GM19099 (cell line): ENCODE results near the gene TMEM154.

ENCODE experiments used
- POLR2A ChIP-seq: IDR thresholded peaks from 3 replicates; pipeline ENCODE4 v1.6.1; 2011; ENCODE audit warnings: low read depth; ENCODE audit not compliant: insufficient read length; ENCODE audit errors: extremely low read depth

TMEM154 gene, protein sequence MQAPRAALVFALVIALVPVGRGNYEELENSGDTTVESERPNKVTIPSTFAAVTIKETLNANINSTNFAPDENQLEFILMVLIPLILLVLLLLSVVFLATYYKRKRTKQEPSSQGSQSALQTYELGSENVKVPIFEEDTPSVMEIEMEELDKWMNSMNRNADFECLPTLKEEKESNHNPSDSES

DNA sequence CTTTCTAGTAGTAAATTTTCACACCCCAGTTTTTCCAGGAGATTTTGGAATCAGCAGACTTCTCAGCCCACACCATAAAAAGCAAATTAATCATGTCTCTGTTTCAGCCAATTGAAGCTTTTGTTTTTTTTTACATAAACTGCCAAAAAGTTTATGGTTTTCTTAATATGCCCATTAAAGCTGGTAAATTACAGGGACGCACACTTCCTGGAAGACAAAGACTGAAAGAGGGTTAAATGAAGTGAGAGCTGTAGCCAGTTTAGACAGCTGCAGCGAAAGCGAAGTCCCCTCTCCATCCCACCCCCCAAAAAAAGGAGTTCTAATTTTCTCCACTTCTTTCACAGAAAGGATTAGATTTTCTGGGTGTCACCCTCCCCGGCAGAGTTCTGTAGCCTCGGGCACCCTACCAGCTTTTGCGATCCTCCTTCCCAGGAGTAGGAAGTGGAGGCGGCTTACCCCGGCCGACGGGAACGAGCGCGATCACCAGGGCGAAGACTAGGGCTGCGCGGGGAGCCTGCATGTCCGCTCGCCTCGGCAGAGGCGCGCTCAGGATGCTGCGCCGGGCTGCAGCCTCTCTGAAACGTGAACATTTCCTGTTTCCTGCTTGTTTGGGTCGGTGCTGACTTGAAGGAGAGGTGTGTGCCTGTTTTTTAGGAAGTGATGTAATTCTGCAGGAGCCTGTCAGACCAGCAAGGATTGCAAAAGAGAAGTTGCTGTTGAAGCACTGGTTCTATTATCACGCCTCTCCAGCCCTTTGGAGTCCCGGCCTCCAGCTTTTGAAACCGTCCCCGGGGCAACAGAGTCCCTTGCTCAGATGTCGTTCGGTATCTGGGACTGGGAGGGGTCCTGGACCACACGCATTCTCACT is at the start of gene TMEM154:
Gene TMEM154, minus strand, starts transcription at position 584 of the 868 bp plus-strand sequence. Its CDS starts 64 bp downstream, at position 520.
- TF ChIP-seq POLR2A: peak; percentile 97

DNA sequence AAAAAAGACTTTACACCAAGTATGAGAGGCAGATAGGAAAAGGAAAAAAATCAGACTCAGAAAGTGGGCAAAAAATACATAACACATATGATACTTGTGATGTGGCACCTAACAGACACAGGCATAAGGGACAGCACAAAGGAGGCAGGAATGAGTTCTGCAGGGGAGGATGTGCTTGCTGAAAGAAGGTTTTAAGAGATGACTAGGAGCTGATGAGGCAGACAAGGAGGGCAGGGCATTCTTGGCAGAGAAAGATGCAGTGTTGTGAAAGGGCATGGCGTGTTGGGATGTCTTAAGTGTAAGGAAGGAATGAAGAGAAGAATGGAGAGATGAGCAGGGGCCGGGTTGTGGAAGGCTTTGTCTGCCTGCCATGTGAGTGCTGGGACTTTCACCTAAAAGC is 49.7 kb upstream of the TMEM154 start:
- TF ChIP-seq POLR2A: no peak

DNA sequence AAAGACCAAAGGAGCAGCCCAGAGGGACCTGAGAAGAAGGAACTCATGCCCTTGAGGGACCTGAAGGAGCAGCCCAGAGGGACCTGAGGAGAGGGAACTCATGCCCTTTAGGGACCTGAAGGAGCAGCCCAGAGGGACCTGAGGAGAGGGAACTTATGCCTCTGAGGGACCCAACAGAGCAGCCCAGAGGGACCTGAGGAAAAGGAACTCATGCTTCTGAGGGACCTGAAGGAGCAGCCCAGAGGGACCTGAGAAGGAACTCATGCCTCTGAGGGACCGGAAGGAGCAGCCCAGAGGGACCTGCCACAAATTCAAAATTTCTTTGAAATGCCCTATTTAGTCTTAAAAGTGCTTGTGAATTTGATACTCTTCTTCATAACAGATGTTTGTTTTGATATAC is 48.5 kb upstream of the TMEM154 start:
- TF ChIP-seq POLR2A: no peak

GRCh38 chr4:152727784-152728183 is 48.0 kb upstream of the TMEM154 start:
- no peak for TF ChIP-seq POLR2A

DNA sequence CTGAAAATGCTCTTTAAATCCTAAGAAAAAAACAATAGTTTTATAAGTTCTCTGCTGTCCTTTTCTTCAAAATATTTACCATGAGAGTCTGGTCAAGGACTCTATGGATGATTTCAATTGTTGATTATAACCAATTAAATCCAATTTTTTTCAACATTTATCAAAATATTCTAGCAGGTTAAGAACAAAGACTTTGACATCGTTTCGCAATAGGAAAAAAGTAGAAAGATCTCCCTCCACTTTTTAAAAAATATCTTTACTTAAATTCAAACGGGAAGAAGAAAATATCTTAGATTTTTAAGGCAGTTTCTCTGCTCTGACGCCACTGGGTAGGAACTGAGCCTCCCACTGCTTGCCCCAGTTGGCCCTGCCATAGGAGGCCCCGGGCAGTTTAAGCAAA is 44.7 kb upstream of the TMEM154 start:
- no peak for TF ChIP-seq POLR2A

DNA sequence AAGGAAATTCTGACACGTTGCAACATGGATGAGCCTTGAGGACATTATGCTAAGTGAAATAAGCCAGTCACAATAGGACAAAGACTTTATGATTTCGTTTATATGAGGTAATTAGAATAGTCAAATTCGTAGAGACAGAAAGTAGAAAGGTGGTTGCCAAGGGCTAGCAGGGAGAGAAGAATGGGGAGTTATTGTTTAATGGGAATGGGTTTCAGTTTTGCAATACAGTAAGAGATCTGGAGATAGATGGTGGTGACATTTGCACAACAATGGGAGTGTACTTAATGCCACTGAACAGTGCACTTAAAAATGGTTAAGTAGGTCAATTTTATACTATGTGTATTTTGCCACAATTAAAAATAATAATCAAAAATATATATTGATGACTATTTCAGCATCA is 43.4 kb upstream of the TMEM154 start:
- no peak for TF ChIP-seq POLR2A

DNA sequence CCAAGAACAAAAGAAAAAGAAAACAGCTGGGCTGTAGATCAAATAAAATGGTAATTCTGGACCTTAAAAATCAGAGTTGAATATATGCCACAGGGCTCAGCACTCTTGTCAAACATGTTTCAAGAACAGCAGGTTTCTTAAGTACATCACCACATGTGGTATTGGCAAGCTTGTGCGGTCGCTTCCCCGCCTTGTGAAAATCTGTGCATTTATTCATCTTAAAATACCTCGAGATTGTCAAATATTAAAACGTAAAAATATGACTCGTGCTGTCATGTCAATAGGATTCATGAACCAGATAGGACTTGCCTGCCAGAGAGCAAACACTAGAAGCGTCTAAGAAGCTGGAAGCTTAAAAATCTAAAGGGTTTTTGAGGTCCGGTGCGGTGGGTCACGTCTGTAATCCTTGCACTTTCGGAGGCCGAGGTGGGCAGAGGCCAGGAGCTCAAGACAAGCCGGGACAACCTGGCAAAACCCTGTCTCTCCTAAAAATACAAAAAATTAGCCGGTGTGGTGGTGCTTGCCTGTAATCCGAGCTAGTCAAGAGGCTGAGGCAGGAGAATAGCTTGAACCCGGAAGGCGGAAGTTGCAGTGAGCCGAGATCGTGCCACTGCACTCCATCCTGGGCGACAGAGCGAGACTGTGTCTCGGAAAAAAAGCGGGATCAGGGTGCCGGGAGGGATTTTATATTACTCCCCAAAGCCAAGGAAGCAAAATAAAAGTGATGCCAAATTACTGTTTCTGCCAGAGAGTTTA is 40.2 kb upstream of the TMEM154 start:
- TF ChIP-seq POLR2A: no peak

DNA sequence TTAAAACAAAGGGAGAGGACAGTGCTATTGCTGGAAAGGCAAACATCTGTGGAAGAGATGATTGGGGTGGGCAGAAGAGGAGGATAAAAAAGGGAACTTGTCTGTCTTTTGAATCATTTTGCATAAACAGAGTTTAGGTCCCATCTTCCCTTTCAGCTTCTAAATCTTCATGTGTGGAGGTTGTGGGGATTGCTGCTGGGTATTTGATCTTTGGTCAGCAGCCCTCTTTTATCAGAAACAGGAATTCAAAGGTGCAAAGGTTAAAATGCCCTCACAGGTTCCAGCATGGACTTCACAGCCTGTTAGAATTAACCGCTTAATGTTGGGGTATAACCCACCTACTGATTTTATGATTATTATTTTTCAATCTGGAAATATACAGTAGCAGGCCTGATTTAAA is 39.5 kb upstream of the TMEM154 start:
- no peak for TF ChIP-seq POLR2A

- no peak for TF ChIP-seq POLR2A
Measured at GRCh38 chr4:152715076-152715475, 35.3 kb upstream of the TMEM154 start.

GRCh38 chr4:152713951-152714705 is 34.3 kb upstream of the TMEM154 start:
- no peak for TF ChIP-seq POLR2A

DNA sequence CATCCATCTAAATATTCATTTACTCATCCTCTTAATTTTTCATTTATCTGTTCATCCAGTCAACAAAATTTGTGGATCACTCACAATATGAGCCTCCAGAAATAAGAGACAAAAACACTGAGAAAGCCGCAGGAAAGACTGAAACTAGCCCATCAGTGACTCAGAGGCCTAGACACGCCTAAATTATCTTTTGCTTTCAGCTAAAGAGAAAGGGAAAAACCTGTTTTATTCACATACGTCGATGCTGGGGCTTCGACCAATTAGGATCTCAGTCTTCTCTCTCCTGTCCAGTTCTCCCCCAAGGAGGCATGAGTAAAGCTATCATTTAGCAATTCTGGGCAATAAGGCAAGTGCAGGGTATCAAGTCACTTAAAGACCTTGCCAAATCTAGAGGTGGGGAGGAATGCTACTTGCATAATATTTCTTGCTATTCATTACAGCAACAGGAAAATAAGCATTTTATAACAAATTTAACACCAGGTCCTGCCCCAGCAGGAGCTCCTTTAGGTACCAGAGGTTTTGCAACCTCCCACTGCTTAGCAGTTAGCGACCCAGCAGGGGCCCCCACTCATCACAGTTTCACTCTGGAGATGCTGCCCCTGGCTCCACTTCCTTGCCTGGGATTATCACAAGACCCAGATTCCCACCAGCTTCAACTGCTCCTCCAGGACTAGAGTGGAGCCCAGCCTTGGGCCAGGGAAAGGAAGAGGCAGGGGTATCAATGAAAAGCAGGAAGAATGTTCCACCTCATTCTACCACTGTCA is 30.1 kb upstream of the TMEM154 start:
- no peak for TF ChIP-seq POLR2A

GRCh38 chr4:152708796-152709195 is 29.0 kb upstream of the TMEM154 start:
- TF ChIP-seq POLR2A: no peak

DNA sequence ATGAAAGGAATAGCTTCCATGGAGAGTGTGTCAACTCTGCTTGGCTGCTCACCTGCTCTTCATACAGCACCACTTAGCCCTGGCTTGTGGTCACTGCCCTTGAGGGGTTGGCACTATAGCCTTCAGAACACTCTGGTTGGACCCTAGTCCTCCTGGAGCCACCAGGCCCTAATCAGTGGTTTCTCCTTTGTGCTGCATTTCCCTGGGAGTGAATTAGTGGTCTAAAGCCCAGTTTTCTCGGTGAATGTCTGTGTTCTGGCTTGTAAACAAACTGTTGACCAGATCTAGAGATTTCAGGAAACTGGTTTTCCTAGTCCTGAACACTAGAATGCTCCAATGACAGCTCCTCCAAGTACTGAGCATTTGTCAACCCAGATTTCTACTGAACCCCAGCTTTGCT is 28.6 kb upstream of the TMEM154 start:
- no peak for TF ChIP-seq POLR2A

GRCh38 chr4:152707632-152708031 is 27.8 kb upstream of the TMEM154 start:
- TF ChIP-seq POLR2A: no peak

GRCh38 chr4:152705903-152706302 is 26.1 kb upstream of the TMEM154 start:
- no peak for TF ChIP-seq POLR2A

DNA sequence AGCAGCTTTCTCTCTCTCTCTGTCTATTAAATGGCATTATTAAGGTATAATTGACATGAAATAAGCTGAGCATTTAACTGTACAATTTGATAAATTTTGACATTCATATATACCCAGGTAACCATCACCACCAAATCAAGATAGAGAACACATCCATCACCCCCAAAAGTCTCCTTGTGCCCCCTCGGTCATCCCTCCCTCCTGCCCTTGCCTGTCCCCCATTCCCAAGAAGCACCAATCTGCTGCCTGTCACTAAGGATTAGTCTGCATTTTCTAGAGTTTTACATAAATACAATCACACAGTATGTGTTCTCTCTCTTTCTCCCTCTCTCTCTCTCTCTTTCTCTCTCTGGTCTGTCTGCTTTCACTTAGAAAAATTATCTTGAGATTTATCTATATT is 25.0 kb upstream of the TMEM154 start:
- TF ChIP-seq POLR2A: no peak
